ENCODE data around the gene NEURL1.

GRCh38 chr10:103458720-103459119, 34.8 kb upstream of the NEURL1 start, which contains the start of gene CALHM1:
- no peak for TF ChIP-seq YY1 (IDR thresholded peaks at IDR 0.05; ENCODE audit: insufficient read depth, insufficient read length)
- no peak for TF ChIP-seq SUZ12 (IDR thresholded peaks at IDR 0.05; ENCODE audit: extremely low read depth, insufficient read depth, insufficient read length)
- no peak for TF ChIP-seq ZNF274 (IDR thresholded peaks at IDR 0.05; ENCODE audit: low read depth, low read length)
